Breast epithelium (tissue), 4 donors: Measurements from ENCODE around the gene TOR1AIP1. TPM values are rescaled to one million over a fixed set of nuclear protein-coding genes. Genes with fewer than 3 reads are reported as not detected.

Source experiments
- DNase-seq, 2 donors: peaks; one replicate each; pipeline ENCODE4 v3.0.0-alpha.2; 2019; ENCODE audit warnings: low spot score in 2 of 2
- H3K27ac ChIP-seq, 2 donors: fragments of 200-600 bp; sonication (generic) in 1 of 2; one replicate each; pipeline ENCODE4 v1.5.1; 2016 to 2019; ENCODE audit warnings: mild to moderate bottlenecking in 1 of 2
- H3K27me3 ChIP-seq, 2 donors: fragments of 200-600 bp; sonication (generic) in 1 of 2; one replicate each; pipeline versions ENCODE4 v1.5.1 to v1.6.0; 2017 to 2019; ENCODE audit warnings: control low read depth in 1 of 2, mild to moderate bottlenecking in 1 of 2
- H3K36me3 ChIP-seq: fragments of 200-600 bp; one replicate; pipeline ENCODE4 v1.5.1; 2019
- H3K4me1 ChIP-seq, 2 donors: fragments of 200-600 bp; sonication (generic); one replicate each; pipeline ENCODE4 v1.5.1; 2016 to 2019; ENCODE audit warnings: control low read depth in 1 of 2
- H3K4me3 ChIP-seq, 3 donors: fragments of 200-600 bp; sonication (generic); 1 replicate in 2 of 3; 2 replicates in 1 of 3; pipeline ENCODE4 v1.5.1; 2016 to 2019; ENCODE audit warnings: mild to moderate bottlenecking in 3 of 3, moderate library complexity in 2 of 3
- H3K9me3 ChIP-seq, 2 donors: fragments of 200-600 bp; sonication (generic) in 1 of 2; one replicate each; pipeline ENCODE4 v1.5.1; 2016 to 2019; ENCODE audit warnings: control low read depth in 1 of 2
- POLR2A ChIP-seq: fragments of 450-650 bp; IDR thresholded peaks from one replicate; pipeline ENCODE4 v1.6.1; 2016; ENCODE audit warnings: antibody characterized with exemption, mild to moderate bottlenecking, moderate library complexity
- POLR2AphosphoS5 ChIP-seq, 3 donors: sonication (generic); formaldehyde crosslinking; IDR thresholded peaks; one replicate each; pipeline ENCODE4 v1.6.1; 2017; ENCODE audit warnings: antibody characterized with exemption in 3 of 3
- intact Hi-C: fragments of 100-400 bp; cut with DNase I; formaldehyde crosslinking; loops from one replicate; pipeline ENCODE4 v1.15.1; 2023; ENCODE audit warnings: low total_unique reads
- total RNA-seq, 3 donors: library from RNA; depleted of rRNA; stranded (reverse); fragments of >200 nt; gene quantifications; one replicate each; pipeline ENCODE4 v1.1.0, GENCODE V29; 2016
- TF ChIP-seq, protein P1 (sequence below), 3 donors: fragments of 450-650 bp; IDR thresholded peaks; one replicate each; pipeline ENCODE4 v1.5.1; 2016 to 2017; ENCODE audit warnings: antibody characterized with exemption in 3 of 3, mild to moderate bottlenecking in 3 of 3, moderate library complexity in 3 of 3

The TOR1AIP1 gene
- total RNA-seq, 3 donors from 2014 or later: 55.7 to 112 (median 90.9) TPM

DNA sequence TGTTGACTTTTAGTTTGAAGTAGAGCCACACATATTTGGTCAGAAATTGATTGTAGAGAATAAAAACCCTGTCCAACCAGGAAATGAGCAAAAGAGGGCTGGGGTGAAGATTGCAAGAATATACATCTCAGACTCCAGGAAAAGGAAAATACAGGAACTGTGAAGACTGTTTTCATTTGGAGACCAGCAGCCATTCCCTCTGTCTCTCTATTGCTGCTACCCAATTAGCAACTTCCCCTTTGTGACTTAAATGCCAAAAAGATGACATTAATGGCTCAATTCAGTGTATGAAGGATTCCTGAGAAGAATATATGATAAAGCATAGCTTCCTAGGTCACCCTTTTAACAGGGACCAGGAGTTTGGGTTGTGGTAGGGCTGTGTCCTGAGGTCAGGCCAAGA, 40.9 kb downstream of the TOR1AIP1 start:
- intact Hi-C loops: no loop called here
- Histone ChIP-seq H3K9me3 (no peaks in the 10 kb centered on the region), H3K27ac (no peak overlapping the region), H3K36me3 (peaks cover 4% of the 10 kb centered on the region), H3K4me1 (no peaks in the 10 kb centered on the region), H3K27me3 (no peaks in the 10 kb centered on the region), H3K4me3 (no peak overlapping the region)
- no peak for DNase-seq
- TF ChIP-seq, protein P1, sequence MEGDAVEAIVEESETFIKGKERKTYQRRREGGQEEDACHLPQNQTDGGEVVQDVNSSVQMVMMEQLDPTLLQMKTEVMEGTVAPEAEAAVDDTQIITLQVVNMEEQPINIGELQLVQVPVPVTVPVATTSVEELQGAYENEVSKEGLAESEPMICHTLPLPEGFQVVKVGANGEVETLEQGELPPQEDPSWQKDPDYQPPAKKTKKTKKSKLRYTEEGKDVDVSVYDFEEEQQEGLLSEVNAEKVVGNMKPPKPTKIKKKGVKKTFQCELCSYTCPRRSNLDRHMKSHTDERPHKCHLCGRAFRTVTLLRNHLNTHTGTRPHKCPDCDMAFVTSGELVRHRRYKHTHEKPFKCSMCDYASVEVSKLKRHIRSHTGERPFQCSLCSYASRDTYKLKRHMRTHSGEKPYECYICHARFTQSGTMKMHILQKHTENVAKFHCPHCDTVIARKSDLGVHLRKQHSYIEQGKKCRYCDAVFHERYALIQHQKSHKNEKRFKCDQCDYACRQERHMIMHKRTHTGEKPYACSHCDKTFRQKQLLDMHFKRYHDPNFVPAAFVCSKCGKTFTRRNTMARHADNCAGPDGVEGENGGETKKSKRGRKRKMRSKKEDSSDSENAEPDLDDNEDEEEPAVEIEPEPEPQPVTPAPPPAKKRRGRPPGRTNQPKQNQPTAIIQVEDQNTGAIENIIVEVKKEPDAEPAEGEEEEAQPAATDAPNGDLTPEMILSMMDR (IDR thresholded peaks at IDR 0.05): no peak
- TF ChIP-seq POLR2A (no peak), POLR2AphosphoS5 (IDR thresholded peaks at IDR 0.05) (no peak)

DNA sequence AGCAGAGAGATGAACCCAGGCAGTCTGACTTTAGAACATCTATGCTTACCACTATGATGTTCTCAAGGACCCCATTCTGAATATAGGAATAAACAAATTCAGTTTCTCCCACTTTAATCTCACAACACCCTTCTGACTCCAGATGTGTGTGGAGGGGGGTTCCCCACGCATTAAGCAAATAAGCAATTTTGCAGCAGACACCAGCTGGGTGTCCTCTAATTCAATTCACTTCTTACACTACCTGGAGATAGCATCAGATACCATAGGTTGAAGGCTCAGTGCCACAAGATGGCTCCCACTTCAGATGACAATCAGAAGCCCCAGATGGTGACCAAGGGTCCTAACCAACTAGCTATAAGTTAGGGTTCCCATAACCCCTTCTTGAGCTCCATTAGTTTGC, 42.2 kb downstream of the TOR1AIP1 start:
- H3K27ac ChIP-seq: no peak overlapping the region
- no peaks in the 10 kb centered on the region for H3K9me3 ChIP-seq
- TF ChIP-seq POLR2A (no peak), POLR2AphosphoS5 (IDR thresholded peaks at IDR 0.05) (no peak)
- TF ChIP-seq, protein P1 (IDR thresholded peaks at IDR 0.05): no peak
- H3K4me3 ChIP-seq: no peak overlapping the region
- DNase-seq: no peak
- no peaks in the 10 kb centered on the region for H3K4me1 ChIP-seq
- peaks cover 4% of the 10 kb centered on the region for H3K36me3 ChIP-seq
- intact Hi-C loops: no loop called here
- H3K27me3 ChIP-seq: no peaks in the 10 kb centered on the region

DNA sequence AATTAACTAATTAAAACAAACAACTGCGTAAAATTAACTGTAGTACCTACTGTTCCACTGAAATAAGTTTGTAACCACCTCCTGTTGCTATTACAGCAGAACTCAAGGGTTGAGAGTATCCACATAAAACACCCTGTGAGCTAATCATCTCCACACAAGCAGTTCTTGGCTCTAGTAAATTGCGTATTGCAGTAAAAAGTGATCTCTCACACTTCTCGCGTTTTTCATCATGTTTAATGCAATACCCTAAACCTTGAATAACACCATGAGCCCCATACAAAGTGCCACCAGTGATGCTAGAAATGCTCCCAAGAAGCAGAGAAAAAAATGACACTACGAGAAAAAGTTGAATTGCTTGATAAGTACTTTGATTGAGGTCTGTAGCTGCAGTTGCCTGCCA, 43.2 kb downstream of the TOR1AIP1 start:
- Histone ChIP-seq H3K4me1 (no peaks in the 10 kb centered on the region), H3K36me3 (no peaks in the 10 kb centered on the region), H3K27ac (no peak overlapping the region), H3K9me3 (no peaks in the 10 kb centered on the region), H3K4me3 (no peak overlapping the region), H3K27me3 (no peaks in the 10 kb centered on the region)
- intact Hi-C loops: no loop called here
- no peak for TF ChIP-seq POLR2A
- TF ChIP-seq, protein P1 (IDR thresholded peaks at IDR 0.05): no peak
- no peak for TF ChIP-seq POLR2AphosphoS5 (IDR thresholded peaks at IDR 0.05)
- no peak for DNase-seq

DNA sequence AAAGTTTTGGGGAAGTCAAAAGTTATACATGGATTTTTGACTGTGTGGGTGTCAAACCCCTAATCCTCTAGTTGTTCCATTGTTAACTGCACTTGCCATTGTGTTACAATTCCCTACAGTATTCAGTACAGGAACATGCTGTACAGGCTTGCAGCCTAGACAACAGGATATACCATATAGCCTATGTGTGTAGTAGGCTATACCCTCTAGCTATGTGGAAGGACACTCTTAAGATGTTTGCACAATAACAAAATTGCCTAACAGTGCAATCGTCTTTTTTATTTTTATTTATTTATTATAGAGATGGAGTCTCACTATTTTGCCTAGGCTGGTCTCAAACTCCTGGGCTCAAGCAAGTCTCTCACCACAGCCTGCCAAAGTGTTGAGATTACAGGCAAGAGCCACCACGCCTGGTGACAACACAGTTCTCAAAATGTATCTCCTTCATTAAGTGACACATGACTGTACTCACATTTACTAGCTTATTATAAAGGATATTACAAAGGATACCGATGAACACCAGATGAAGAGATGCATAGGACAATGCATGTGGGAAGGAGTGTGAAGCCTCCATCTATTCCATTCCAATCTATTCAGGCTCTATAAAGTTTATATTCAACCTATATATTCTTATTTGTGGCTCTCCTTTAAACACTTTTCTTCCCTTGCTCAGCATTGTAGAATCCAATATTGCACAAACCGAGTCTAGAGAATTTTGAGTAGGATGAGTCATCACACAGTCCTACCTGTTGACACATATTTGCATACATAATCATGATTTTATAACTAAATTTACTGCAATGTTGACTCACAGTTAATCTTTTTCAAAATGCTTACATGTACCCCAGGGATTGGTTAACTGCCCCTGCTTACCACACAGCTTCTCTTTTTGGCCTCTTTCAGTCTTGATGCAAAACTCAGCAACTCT, 44.1 kb downstream of the TOR1AIP1 start:
- Histone ChIP-seq H3K4me3 (no peak overlapping the region), H3K4me1 (no peaks in the 10 kb centered on the region), H3K27ac (no peak overlapping the region), H3K27me3 (no peaks in the 10 kb centered on the region), H3K36me3 (no peaks in the 10 kb centered on the region), H3K9me3 (no peaks in the 10 kb centered on the region)
- intact Hi-C loops: no loop called here
- TF ChIP-seq POLR2AphosphoS5 (IDR thresholded peaks at IDR 0.05) (no peak), POLR2A (no peak)
- TF ChIP-seq, protein P1 (IDR thresholded peaks at IDR 0.05): no peak
- DNase-seq: no peak

DNA sequence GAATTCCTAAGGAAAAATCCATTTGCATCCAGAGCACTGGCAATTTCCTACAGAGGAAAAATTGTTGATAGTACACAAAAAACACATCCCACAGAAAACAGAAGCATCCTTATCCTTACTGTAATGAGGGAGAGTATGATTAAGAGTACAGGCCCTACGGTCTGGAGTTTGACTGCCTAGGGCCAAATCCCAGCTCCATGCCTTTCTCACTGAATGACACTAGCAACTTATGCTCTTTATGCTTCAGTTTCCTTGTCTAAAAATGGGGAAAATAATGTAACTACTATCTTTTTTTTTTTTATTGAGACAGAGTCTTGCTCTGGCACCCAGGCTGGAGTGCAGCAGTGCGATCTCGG, 44.7 kb downstream of the TOR1AIP1 start:
- Histone ChIP-seq H3K36me3 (no peaks in the 10 kb centered on the region), H3K9me3 (no peaks in the 10 kb centered on the region), H3K27me3 (no peaks in the 10 kb centered on the region), H3K4me1 (no peaks in the 10 kb centered on the region), H3K4me3 (no peak overlapping the region), H3K27ac (no peak overlapping the region)
- no peak for TF ChIP-seq POLR2AphosphoS5 (IDR thresholded peaks at IDR 0.05)
- TF ChIP-seq, protein P1 (IDR thresholded peaks at IDR 0.05): no peak
- TF ChIP-seq POLR2A: no peak
- no peak for DNase-seq
- intact Hi-C loops: no loop called here
